ENCODE data around the gene XPO5. TPM values are rescaled to one million over a fixed set of nuclear protein-coding genes. Genes with fewer than 3 reads are reported as not detected.
A peak's percentile ranks its signal among the peaks of the same experiment; 100 is the strongest.
"Not testable (repeated sequence)": the region's sequence is repeated elsewhere in the genome, so short reads cannot be mapped to it uniquely, and the experiment has no call there.

Gene XPO5
- total RNA-seq, 2 donors from 2014 or later = 13.3 to 19.9 TPM

- intact Hi-C loops (cut with DNase I) = no loop called here
- DNase-seq (no peak), ATAC-seq (no peak)
Measured at GRCh38 chr6:43593938-43594337, 18.1 kb upstream of the XPO5 start.

DNA sequence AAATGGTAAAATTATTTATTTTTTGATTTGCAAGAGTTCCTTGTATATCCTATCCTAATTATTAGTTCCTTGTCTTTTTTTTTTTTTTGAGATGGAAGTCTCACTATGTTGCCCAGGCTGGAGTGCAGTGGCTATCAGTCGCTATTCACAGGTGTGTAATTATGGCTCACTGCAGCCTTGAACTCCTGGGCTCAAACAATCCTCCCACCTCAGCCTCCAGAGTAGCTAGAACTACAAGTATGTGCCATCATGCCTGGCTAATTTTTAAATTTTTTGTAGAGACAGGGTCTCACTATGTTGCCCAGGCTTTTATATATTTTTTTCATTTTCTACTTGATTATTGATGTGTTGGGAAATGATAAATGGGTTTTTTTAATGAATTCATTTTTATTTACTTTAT is 13.7 kb upstream of the XPO5 start:
- ATAC-seq; DNase-seq; intact Hi-C loops (cut with DNase I): not testable (repeated sequence)

GRCh38 chr6:43588194-43588593 is 12.4 kb upstream of the XPO5 start:
- no peak for DNase-seq
- intact Hi-C loops (cut with DNase I) = no loop called here
- no peak for ATAC-seq

GRCh38 chr6:43584892-43585570 is 9.2 kb upstream of the XPO5 start:
- ATAC-seq (no peak), DNase-seq (no peak)
- intact Hi-C loops (cut with DNase I) = no loop called here

GRCh38 chr6:43582911-43583310 is 7.1 kb upstream of the XPO5 start:
- DNase-seq = no peak
- no peak for ATAC-seq
- intact Hi-C loops (cut with DNase I) = no loop called here

DNA sequence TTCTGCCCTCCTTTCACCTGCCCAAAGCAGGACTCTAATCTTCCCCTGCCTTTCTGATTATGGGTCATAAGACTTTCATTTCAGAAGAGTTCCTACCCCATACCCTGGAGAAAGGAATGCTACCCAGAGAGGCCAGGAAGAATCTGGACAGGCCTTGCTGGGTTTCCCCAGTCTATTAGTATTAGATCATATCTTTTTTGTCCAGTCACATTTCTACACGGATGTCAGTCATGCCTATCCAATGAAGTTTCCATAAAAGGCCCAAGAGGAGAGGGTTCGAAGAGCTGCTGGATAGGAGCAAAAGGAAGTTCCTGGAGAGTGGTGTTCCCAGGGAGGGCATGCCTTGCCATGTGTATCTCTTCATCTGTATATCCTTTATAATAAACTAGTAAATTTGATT is 3.3 kb upstream of the XPO5 start:
- DNase-seq (no peak), ATAC-seq (no peak)
- intact Hi-C loops (cut with DNase I) = no loop called here

DNA sequence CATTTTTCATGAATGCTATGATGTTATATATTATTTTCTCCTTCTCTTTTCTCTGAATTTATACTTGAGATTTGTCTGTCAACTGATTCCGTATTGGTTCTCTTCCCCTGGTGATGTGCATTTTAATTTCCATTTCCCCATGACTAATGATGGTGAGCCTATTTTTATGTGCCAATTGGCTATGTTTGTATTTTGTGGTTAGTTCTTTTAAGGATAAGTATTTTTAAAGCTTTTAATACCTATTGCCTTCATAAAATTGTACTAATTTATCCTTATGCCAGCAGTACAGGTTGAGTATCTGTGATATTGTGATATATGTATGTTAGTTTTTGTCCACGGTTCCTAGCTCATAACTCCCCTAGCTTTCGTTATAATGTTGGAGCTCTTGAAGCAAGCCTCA is 2.9 kb upstream of the XPO5 start:
- intact Hi-C loops (cut with DNase I) = no loop called here
- ATAC-seq = no peak
- no peak for DNase-seq

GRCh38 chr6:43575105-43575771 is 600 bp downstream of the XPO5 start:
- ATAC-seq (peak; percentile 57 to 68), DNase-seq (no peak)
- intact Hi-C loops (cut with DNase I) = no loop called here

DNA sequence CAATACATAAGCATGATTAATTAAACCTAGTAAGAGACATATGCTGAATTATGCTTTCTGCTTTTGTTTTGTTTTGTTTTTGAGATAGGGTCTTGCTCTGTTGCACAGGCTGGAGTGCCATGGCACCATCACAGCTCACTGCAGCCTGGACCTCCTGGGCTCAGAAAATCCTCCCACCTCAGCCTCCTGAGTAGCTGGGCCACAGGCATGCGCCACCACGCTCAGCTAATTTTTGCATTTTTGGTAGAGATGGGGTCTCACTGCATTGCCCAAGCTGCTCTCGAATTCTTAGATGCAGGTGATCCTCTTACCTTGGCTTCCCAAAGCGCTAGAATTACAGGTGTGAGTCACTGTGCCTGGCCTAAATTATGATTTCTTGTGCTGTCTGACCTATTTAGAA is 3.8 kb downstream of the XPO5 start:
- intact Hi-C loops (cut with DNase I) = no loop called here
- DNase-seq (no peak), ATAC-seq (no peak)

DNA sequence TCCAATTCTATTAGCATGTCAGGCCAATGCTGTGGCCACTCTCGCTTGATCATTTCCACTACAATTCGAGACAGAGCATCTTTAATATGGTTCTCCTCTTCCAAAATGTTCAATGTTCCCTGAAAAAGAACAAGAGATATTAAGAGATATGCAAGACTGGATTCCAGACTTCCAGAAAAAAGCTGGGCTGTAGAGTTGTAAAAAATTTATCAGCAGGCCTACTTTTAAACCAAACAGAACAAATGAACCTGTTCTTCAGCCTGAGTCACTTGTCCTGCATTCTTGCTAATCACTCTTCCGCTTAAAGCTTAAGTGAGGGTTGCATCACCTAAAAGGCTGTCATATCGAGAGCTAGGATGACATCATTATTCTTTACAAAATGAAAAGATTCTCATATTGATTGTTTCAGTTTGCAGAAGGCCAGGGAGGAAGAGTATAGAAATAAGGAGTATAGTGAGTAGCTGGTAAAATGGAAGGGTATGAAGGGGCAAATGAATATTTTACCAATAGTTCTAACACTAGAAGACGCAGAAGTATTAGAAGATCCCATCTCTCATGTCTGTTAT is 4.9 kb downstream of the XPO5 start:
- ATAC-seq (no peak), DNase-seq (no peak)
- intact Hi-C loops (cut with DNase I) = no loop called here

DNA sequence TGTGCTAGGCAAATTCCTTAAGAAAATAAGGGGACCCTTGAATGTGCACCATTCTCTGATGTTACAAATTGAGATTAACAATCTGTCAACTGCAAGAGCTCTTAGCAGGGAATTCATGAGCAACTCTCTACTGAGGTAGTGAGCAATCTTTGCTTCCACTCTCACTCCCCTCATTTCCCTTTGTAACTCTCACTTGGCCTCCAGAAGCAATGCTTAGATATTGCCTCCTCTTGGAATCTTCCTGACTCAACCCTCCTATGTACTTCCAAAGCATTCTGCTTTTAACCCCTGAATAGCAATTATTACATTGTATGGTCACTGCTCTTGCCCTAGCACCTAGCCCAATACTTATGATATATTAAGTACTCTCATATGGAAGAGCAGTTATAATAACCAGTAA is 16.5 kb downstream of the XPO5 start:
- DNase-seq (no peak), ATAC-seq (no peak)
- intact Hi-C loops (cut with DNase I) = no loop called here

DNA sequence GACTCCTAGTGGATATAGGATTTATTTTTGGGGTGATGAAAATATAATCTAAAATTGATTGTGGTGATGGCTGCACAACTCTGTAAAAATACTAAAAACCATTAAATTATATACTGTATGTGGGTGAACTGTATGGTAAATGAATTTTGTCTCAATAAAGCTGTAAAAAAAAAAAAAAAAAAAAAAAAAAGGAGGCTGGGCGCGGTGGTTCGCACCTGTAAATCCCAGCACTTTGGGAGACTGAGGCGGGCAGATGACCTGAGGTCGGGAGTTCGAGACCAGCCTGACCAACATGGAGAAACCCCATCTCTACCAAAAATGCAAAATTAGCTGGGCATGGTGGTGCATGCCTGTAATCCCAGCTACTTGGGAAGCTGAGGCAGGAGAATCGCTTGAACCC is 18.2 kb downstream of the XPO5 start:
- intact Hi-C loops (cut with DNase I); DNase-seq; ATAC-seq: not testable (repeated sequence)

DNA sequence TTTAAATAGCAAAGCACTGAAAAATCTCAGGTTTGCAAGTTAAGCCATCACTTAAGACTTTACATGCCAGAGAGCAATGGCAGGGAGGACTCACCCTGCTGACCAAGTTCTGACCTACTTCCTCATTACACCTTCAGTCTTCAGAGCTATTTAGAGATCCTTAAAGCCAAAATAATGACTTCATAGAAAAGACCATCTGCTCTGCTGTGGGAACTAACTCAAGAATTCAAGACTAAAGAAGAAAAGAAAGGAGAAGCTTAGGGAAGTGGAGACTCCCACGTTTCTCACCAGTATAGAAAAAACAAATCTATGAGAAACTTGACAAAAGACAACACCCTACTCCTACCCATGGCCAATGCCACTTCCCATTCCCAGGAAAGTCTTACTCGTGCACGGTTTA is 28.6 kb downstream of the XPO5 start:
- no peak for ATAC-seq

DNA sequence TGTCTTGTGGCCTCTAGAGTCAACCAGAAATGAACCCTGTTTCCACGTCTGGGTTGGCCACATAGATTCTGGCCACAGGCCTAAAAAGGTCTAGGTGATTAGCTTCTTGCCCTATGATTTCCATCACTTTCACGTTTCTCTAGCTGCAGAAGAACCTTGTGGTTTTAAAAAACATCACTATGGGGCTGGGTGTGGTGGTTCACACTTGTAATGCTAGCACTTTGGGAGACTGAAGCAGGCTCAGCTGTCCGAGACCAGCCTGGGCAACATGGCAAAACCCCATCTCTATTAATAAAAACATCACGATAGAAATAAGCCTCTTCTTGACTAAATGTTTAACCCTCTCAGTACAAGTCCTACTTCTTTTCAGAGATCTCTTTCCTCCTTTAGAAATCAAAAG is 31.4 kb downstream of the XPO5 start:
- intact Hi-C loops (cut with DNase I) = no loop called here
- DNase-seq = no peak

More for the DNA sequence above, 28.6 kb downstream of the XPO5 start:
- no peak for DNase-seq
- intact Hi-C loops (cut with DNase I) = no loop called here

DNA sequence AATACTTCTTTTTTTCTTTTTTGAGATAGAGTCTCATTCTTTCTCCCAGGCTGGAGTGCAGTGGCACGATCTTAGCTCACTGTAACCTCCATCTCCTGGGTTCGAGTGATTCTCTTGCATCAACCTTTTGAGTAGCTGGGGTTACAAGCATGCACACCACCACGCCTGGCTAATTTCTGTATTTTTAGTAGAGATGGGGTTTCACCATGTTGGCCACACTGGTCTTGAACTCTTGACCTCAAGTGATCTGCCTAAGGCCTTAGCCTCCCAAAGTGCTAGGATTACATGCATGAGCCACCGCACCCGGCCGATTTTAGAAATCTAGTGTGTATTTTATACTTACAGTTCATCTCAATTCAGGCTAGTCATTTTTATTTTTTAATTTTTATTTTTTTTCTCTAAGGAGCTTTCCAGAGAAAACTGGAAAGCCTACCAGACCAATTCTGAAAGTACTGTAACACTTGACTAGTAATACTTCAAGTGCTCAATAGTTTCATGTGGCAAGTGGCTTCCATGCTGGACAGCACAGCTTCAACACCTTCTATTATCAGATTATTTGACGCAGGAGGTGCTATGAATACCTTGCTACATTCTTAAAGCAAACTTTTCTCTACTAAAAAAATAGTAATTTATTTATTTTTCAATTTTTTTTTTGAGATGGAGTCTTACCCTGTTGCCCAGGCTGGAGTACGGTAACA is 33.9 kb downstream of the XPO5 start:
- ATAC-seq (no peak), DNase-seq (no peak)
- intact Hi-C loops (cut with DNase I) = no loop called here

More for the DNA sequence above, 31.4 kb downstream of the XPO5 start:
- ATAC-seq = no peak

DNA sequence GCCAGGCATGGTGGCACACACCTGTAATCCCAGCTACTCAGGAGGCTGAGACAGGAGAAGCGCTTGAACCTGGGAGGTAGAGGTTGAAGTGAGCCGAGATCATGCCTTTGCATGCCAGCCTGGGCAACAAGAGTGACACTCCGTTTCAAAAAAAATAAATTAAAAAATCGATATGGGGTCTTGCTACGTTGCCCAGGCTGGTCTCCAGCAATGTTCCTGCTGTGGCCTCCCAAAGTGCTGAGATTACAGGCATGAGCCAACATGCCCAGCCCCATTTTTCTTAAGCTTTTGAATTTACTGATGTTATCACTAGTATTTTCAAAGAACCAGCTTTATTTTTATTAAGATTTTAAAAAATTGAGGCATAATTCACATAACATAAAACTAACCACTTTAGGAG is 35.3 kb downstream of the XPO5 start:
- intact Hi-C loops (cut with DNase I) = no loop called here
- no peak for ATAC-seq
- no peak for DNase-seq

DNA sequence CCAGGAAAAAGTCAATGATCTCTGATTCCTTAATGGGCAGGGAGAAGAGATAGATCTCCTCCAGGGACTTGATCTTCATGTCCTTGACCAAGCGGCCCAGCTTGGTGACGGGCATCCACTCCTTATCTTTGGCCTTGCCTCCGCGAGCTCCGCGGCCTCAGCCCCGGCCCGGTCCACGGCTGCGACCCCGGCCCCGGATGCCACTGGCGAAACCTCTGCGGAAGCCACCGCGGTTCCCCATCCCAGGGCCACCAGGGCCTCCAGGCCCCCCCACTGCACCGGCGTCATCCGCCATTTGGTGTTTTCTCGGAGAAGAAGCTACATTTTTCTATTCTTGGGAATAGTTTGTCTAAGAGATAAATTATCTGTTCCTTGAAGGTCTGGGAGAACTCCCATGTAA is 36.4 kb downstream of the XPO5 start:
- ATAC-seq; DNase-seq; intact Hi-C loops (cut with DNase I): not testable (repeated sequence)

DNA sequence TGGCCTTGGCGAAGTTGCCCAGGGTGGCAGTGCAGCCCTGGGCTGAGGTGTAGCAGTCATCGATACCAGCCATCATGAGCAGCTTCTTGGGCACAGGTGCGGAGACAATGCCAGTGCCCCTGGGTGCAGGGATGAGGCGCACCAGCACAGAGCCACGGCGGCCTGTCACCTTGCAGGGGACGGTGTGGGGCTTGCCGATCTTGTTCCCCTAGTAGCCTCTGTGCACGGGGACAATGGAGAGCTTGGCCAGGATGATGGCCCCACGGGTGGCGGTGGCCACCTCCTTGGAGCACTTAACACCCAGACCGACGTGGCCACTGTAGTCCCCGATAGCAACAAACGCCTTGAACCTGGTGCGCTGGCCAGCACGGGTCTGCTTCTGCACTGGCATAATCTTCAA is 36.9 kb downstream of the XPO5 start:
- DNase-seq; intact Hi-C loops (cut with DNase I); ATAC-seq: not testable (repeated sequence)

DNA sequence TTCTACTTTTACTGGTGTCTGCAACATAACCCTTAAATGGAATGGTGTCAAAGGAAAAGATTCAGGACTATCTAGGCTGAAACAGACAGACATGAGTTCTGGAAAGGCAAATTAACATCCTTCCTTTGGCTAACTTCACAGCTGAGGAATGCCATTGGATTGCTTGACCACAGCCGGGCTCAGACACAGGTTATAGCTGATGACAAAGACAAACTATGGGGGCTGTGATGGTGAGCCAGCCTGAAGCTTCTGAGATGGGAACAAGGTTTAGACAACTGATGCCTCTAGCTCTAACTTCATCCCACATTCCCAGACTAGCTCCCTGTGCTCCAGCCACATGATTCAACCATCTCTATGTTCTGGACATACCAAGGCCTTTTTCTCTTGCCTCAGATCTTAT is 43.6 kb downstream of the XPO5 start:
- intact Hi-C loops (cut with DNase I) = no loop called here
- ATAC-seq = no peak
- DNase-seq = no peak

GRCh38 chr6:43524483-43524961 is 51.3 kb downstream of the XPO5 start:
- no peak for ATAC-seq
- intact Hi-C loops (cut with DNase I) = no loop called here

More at GRCh38 chr6:43524483-43524961, 51.3 kb downstream of the XPO5 start:
- no peak for DNase-seq

All from left cardiac atrium (tissue), 4 donors.